Measurements from ENCODE around the gene SEMA3D. TPM values are rescaled to one million over a fixed set of nuclear protein-coding genes. Genes with fewer than 3 reads are reported as not detected.

SEMA3D gene
- total and polyA plus RNA-seq, 2 of the 4 experiments (the other 2 are of a cell fraction) = 2.9 to 13.6 TPM

GRCh38 chr7:85060696-85061095 lies 126.2 kb downstream of the SEMA3D start:
- WGBS, 2 experiments (ENCODE audit: extremely low coverage in 2 of 2, insufficient read length in 1 of 2) = no CpG with 5 or more reads among the region's 2 CpGs
- in situ Hi-C loops (cut with MboI; ENCODE audit: low sequenced_read_pairs) = no loop called here
- H3K27me3 ChIP-seq (ENCODE audit: control insufficient read depth, insufficient read depth, low read length) = peaks cover 3% of the 10 kb centered on the region; the same call in 1 of the 2 replicates
- H2BK20ac ChIP-seq (ENCODE audit: low read depth, low read length) = no peak overlapping the region
- no peak overlapping the region for H3K14ac ChIP-seq (replicated peaks; ENCODE audit: low read depth, low read length)
- H3K4me1 ChIP-seq (ENCODE audit: control insufficient read depth, insufficient read depth, low read length) = peaks cover 1% of the 10 kb centered on the region; the same call in 1 of the 2 replicates
- H2BK120ac ChIP-seq (ENCODE audit: low read depth, low read length) = no peak overlapping the region
- no peak overlapping the region for H3K9ac ChIP-seq (ENCODE audit: low read depth, low read length)
- no peak overlapping the region for H3K27ac ChIP-seq (ENCODE audit: insufficient read depth, low read length)
- no peak overlapping the region for H4K5ac ChIP-seq (ENCODE audit: low read depth, low read length)
- no peak overlapping the region for H3K4ac ChIP-seq (ENCODE audit: low read depth, low read length)
- H3K4me3 ChIP-seq (ENCODE audit: insufficient read depth, low read depth, low read length) = no peak overlapping the region
- H3K9me1 ChIP-seq (ENCODE audit: insufficient read depth, low read length) = no peaks in the 10 kb centered on the region
- dilution Hi-C loops (cut with HindIII; ENCODE audit: low sequenced_read_pairs, unreplicated experiment) = no loop called here
- H3K9me3 ChIP-seq (ENCODE audit: control insufficient read depth, insufficient read depth, low read length) = no peaks in the 10 kb centered on the region
- H3K56ac ChIP-seq (ENCODE audit: extremely low read depth, insufficient read depth, low read length) = no peak overlapping the region
- no peak overlapping the region for H2BK15ac ChIP-seq (ENCODE audit: low read depth, low read length)
- ChIA-PET POLR2A (ENCODE audit: unreplicated experiment) (no interaction called here), CTCF (no interaction called here)
- no peaks in the 10 kb centered on the region for H3K36me3 ChIP-seq (ENCODE audit: control insufficient read depth, insufficient read depth, low read length)
- H3K18ac ChIP-seq (ENCODE audit: low read depth, low read length) = no peak overlapping the region
- no peak overlapping the region for H2AK9ac ChIP-seq (replicated peaks; ENCODE audit: low read depth, low read length, poor library complexity)
- H3K79me1 ChIP-seq (ENCODE audit: low read depth in 1 of 2, low read length in 2 of 2) = no peaks in the 10 kb centered on the region
- BruUV-seq (replicated peaks) = no TSS peak
- H3K23ac ChIP-seq (ENCODE audit: low read depth, low read length) = no peak overlapping the region
- no peak overlapping the region for H3K4me2 ChIP-seq (ENCODE audit: low read depth, low read length)
- TF ChIP-seq POLR2A (IDR thresholded peaks at IDR 0.05; ENCODE audit: low read depth, low read length) (no peak), USF2 (IDR thresholded peaks at IDR 0.05; ENCODE audit: low read depth, low read length) (no peak), CHD1 (IDR thresholded peaks at IDR 0.05; ENCODE audit: low read depth, low read length) (no peak), FOS (IDR thresholded peaks at IDR 0.05; ENCODE audit: low read depth, low read length) (no peak), ELK1 (IDR thresholded peaks at IDR 0.05; ENCODE audit: borderline replicate concordance, low read depth, low read length) (no peak), NFE2L2 (IDR thresholded peaks at IDR 0.05; ENCODE audit: low read depth, low read length) (no peak), BHLHE40 (IDR thresholded peaks at IDR 0.05; ENCODE audit: low read depth, low read length) (no peak), RFX5 (IDR thresholded peaks at IDR 0.05; ENCODE audit: low read depth, low read length) (no peak), CEBPB (IDR thresholded peaks at IDR 0.05; ENCODE audit: low read depth, low read length) (no peak), SMC3 (IDR thresholded peaks at IDR 0.05; ENCODE audit: low read depth, low read length) (no peak), MAZ (IDR thresholded peaks at IDR 0.05; ENCODE audit: borderline replicate concordance, low read depth, low read length) (no peak), MAFK (IDR thresholded peaks at IDR 0.05; ENCODE audit: low read depth, low read length) (no peak), MXI1 (IDR thresholded peaks at IDR 0.05; ENCODE audit: borderline replicate concordance, low read depth, low read length) (no peak), RCOR1 (IDR thresholded peaks at IDR 0.05; ENCODE audit: insufficient replicate concordance, low read length) (no peak), RAD21 (IDR thresholded peaks at IDR 0.05; ENCODE audit: low read length) (no peak)
- TF ChIP-seq, protein P1, sequence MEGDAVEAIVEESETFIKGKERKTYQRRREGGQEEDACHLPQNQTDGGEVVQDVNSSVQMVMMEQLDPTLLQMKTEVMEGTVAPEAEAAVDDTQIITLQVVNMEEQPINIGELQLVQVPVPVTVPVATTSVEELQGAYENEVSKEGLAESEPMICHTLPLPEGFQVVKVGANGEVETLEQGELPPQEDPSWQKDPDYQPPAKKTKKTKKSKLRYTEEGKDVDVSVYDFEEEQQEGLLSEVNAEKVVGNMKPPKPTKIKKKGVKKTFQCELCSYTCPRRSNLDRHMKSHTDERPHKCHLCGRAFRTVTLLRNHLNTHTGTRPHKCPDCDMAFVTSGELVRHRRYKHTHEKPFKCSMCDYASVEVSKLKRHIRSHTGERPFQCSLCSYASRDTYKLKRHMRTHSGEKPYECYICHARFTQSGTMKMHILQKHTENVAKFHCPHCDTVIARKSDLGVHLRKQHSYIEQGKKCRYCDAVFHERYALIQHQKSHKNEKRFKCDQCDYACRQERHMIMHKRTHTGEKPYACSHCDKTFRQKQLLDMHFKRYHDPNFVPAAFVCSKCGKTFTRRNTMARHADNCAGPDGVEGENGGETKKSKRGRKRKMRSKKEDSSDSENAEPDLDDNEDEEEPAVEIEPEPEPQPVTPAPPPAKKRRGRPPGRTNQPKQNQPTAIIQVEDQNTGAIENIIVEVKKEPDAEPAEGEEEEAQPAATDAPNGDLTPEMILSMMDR (conservative IDR thresholded peaks at IDR 0.05; ENCODE audit: low read depth, low read length) = no peak
- H4K8ac ChIP-seq (ENCODE audit: low read depth in 2 of 2, low read length in 2 of 2) = no peak overlapping the region
- ATAC-seq (ENCODE audit: low read depth) (no peak), DNase-seq (no peak)
- no peaks in the 10 kb centered on the region for H4K20me1 ChIP-seq (ENCODE audit: insufficient read depth, low read length)
- intact Hi-C loops (cut with micrococcal nuclease) = no loop called here
- no peak overlapping the region for H2AFZ ChIP-seq (replicated peaks; ENCODE audit: low read length, poor library complexity)
- no peak overlapping the region for H2BK5ac ChIP-seq (ENCODE audit: low read depth, low read length, poor library complexity, severe bottlenecking)
- no peak overlapping the region for H4K91ac ChIP-seq (ENCODE audit: insufficient read depth, low read depth, low read length)
- H2AK5ac ChIP-seq (ENCODE audit: low read depth, low read length) = no peak overlapping the region
